Right lobe of liver (tissue), 4 donors: ENCODE data around the gene BAX.

ENCODE experiments used
- POLR2A ChIP-seq: fragments of 450-650 bp; IDR thresholded peaks from one replicate; pipeline ENCODE4 v1.6.1; 2017; ENCODE audit warnings: antibody characterized with exemption, mild to moderate bottlenecking
- TF ChIP-seq, protein P1 (sequence below), 4 donors: fragments of 200-600 bp in 3 of 4; fragments of 450-650 bp in 1 of 4; IDR thresholded peaks; one replicate each; pipeline versions ENCODE4 v1.5.1 to v1.8.0; 2016 to 2022; ENCODE audit warnings: antibody characterized with exemption in 4 of 4, mild to moderate bottlenecking in 2 of 4
- donor health status: DM: no; HTN: no; CAD: no.
- donor health status: DM: no; HTN: no; CAD: no.
- donor health status: DM: no; HTN: yes; CAD: no.

DNA sequence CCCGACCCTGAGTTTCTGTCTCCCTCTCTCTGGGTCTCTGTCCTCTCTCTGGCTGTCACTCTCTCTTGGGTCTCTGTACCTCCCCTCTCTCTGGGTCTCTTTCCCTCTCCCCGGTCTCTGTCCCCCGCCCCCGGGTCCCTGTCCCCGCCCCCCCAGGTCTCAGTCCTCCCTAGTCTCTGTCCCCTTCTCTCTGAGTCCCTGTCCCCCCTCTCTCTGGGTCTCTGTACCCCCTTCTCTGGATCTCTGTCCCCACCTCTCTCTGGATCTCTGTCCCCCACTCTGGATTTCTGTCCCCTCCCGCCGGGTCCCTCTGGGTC lies 8.1 kb downstream of the BAX start:
- TF ChIP-seq, protein P1, sequence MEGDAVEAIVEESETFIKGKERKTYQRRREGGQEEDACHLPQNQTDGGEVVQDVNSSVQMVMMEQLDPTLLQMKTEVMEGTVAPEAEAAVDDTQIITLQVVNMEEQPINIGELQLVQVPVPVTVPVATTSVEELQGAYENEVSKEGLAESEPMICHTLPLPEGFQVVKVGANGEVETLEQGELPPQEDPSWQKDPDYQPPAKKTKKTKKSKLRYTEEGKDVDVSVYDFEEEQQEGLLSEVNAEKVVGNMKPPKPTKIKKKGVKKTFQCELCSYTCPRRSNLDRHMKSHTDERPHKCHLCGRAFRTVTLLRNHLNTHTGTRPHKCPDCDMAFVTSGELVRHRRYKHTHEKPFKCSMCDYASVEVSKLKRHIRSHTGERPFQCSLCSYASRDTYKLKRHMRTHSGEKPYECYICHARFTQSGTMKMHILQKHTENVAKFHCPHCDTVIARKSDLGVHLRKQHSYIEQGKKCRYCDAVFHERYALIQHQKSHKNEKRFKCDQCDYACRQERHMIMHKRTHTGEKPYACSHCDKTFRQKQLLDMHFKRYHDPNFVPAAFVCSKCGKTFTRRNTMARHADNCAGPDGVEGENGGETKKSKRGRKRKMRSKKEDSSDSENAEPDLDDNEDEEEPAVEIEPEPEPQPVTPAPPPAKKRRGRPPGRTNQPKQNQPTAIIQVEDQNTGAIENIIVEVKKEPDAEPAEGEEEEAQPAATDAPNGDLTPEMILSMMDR (IDR thresholded peaks at IDR 0.05): no peak
- no peak for TF ChIP-seq POLR2A
